Prostate gland (tissue), 2 donors: Measurements from ENCODE around the gene AP5S1. TPM values are rescaled to one million over a fixed set of nuclear protein-coding genes. Genes with fewer than 3 reads are reported as not detected.

ENCODE experiments used
- DNase-seq: peaks from one replicate; pipeline ENCODE4 v3.0.0-alpha.2; 2019; ENCODE audit warnings: low spot score
- H3K27ac ChIP-seq, 2 donors: fragments of 200-600 bp; sonication (generic); 2 replicates each; pipeline ENCODE4 v1.5.1; 2017 to 2019
- H3K27me3 ChIP-seq: fragments of 200-600 bp; sonication (generic); replicated peaks from 2 replicates; pipeline ENCODE4 v1.5.1; 2019; ENCODE audit not compliant: insufficient read depth
- H3K36me3 ChIP-seq, 2 donors: fragments of 200-600 bp; sonication (generic); 1 replicate in 1 of 2; 2 replicates in 1 of 2; pipeline versions ENCODE4 v1.5.1 to v1.8.1; 2017 to 2019
- H3K4me1 ChIP-seq: fragments of 200-600 bp; sonication (generic); replicated peaks from 2 replicates; pipeline ENCODE4 v1.5.1; 2019
- H3K4me3 ChIP-seq, 2 donors: fragments of 200-600 bp; sonication (generic); 2 replicates each; pipeline ENCODE4 v1.5.1; 2017 to 2019
- H3K9me3 ChIP-seq: fragments of 200-600 bp; sonication (generic); 2 replicates; pipeline ENCODE4 v1.5.1; 2017
- POLR2A ChIP-seq: fragments of 450-650 bp; IDR thresholded peaks from one replicate; pipeline ENCODE4 v1.6.1; 2016; ENCODE audit warnings: antibody characterized with exemption, mild to moderate bottlenecking
- POLR2AphosphoS5 ChIP-seq: sonication (generic); formaldehyde crosslinking; IDR thresholded peaks from one replicate; pipeline ENCODE4 v1.6.1; 2017; ENCODE audit warnings: antibody characterized with exemption
- WGBS: methylation state at CpG from one replicate; pipeline ENCODE4 v1.1.5; 2018; 5-methylcytosine and 5-hydroxymethylcytosine counted together
- intact Hi-C: fragments of 100-400 bp; cut with DNase I; formaldehyde crosslinking; loops from one replicate; pipeline ENCODE4 v1.14.2; 2022
- total RNA-seq, 2 donors: library from RNA; depleted of rRNA; stranded (reverse); fragments of >200 nt; gene quantifications; one replicate each; pipeline ENCODE4 v1.1.0, GENCODE V29; 2016
- TF ChIP-seq, protein P1 (sequence below), 4 experiments: fragments of 200-600 bp in 2 of 4; fragments of 450-650 bp in 2 of 4; sonication (generic) in 2 of 4; IDR thresholded peaks; 1 replicate in 3 of 4; 2 replicates in 1 of 4; pipeline ENCODE4 v1.5.1; 2016 to 2019; ENCODE audit warnings: antibody characterized with exemption in 4 of 4, mild to moderate bottlenecking in 2 of 4, moderate library complexity in 2 of 4

Gene AP5S1
- total RNA-seq, 2 donors from 2014 or later = 21.1 to 28.0 TPM

DNA sequence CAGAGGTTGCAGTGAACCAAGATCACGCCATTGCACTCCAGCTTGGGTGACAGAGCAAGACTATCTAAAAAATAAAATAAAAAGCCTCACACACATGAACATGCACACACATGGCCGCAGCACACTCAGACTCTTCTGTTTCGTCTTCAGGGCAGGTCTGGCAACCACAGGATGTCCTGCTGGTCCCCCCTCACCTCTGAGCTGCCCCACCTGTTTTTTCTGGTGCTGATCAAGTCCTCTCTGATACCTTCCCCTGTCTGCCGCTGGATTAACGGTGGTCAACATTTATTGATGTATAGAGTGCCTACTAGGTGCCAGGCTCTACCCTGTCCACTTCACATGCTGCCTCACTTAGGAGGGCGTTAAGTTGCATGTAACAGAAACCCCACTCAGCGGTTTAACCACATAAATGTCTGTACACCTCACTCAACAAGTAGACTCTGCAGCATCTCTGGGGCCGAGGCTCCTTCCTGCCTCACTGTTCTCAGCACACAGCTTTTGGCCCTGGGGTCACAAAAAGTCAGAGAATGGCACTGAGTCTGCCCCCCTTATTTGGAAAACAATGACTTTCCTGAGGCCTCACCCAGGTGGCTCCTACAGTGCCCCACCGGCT, 4.5 kb upstream of the AP5S1 start:
- intact Hi-C loops = no loop called here
- H3K4me3 ChIP-seq = no peak overlapping the region
- TF ChIP-seq POLR2A (no peak), POLR2AphosphoS5 (no peak)
- TF ChIP-seq, protein P1, sequence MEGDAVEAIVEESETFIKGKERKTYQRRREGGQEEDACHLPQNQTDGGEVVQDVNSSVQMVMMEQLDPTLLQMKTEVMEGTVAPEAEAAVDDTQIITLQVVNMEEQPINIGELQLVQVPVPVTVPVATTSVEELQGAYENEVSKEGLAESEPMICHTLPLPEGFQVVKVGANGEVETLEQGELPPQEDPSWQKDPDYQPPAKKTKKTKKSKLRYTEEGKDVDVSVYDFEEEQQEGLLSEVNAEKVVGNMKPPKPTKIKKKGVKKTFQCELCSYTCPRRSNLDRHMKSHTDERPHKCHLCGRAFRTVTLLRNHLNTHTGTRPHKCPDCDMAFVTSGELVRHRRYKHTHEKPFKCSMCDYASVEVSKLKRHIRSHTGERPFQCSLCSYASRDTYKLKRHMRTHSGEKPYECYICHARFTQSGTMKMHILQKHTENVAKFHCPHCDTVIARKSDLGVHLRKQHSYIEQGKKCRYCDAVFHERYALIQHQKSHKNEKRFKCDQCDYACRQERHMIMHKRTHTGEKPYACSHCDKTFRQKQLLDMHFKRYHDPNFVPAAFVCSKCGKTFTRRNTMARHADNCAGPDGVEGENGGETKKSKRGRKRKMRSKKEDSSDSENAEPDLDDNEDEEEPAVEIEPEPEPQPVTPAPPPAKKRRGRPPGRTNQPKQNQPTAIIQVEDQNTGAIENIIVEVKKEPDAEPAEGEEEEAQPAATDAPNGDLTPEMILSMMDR (IDR thresholded peaks at IDR 0.05) = no peak
- H3K27me3 ChIP-seq = no peaks in the 10 kb centered on the region
- peaks cover 5% of the 10 kb centered on the region for H3K4me1 ChIP-seq
- DNase-seq = no peak
- WGBS = 77% methylated on average over 9 of the region's 9 CpGs
- H3K36me3 ChIP-seq = no peaks in the 10 kb centered on the region
- no peaks in the 10 kb centered on the region for H3K9me3 ChIP-seq
- no peak overlapping the region for H3K27ac ChIP-seq

DNA sequence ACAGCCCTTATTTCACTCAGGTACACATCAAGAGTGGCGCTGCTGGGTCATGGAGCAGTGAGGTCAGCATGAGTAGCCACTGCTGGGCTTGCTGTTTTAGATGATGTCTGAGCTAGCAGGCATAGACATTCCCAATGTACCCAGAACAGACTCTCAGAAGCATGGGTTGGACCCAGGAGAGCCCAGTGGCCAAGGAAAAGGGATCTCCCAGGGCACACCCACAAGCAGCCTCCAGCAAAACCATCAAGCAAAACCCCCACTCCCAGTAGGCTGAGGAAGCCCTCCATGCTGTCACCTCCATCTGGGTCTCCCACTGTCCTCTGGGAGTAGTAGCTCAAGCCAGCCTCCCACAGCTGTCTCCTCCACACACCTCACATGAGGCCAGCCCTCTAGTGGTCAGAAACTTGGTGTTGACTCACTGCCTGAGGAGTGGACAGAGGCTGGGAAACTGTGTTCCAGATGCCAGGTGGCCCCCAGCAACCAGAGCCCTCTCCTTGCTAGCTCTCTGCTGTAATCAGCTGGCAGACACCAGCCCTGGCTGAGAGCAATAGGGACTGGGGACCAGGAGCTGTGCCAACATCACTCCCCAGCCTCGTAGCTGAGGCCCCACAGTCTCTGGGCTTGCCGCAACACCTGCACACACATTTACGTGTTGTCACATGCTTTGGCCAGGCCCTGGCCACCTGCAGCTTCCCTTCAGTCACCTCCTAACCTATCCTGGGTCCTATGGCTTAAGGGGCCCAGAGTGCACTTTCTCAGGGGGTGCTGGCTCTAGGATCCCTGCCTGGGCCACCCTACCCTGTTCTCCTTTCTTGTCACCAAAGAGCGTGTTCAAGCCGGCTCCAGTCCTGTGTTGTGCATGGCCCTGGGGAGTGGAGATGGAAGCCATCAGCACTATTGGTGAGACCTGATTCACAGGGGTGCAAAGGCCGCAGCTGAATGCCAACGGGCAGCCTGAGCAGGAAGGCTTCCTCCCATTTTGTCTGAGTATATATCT, 1.9 kb upstream of the AP5S1 start:
- Histone ChIP-seq H3K4me3 (no peak overlapping the region), H3K27me3 (no peaks in the 10 kb centered on the region), H3K9me3 (no peaks in the 10 kb centered on the region), H3K27ac (peak overlapping the region; percentile 8 to 99), H3K36me3 (peaks cover 0 to 6% of the 10 kb centered on the region in 2 donors), H3K4me1 (no peaks in the 10 kb centered on the region)
- 78% methylated on average over 8 of the region's 8 CpGs for WGBS
- intact Hi-C loops = no loop called here
- TF ChIP-seq, protein P1 (IDR thresholded peaks at IDR 0.05) = peak in 3 of 4 experiments; percentile 36 to 68 (median 59)
- TF ChIP-seq POLR2AphosphoS5 (peak; percentile 13), POLR2A (no peak)
- DNase-seq = peak; percentile 64

DNA sequence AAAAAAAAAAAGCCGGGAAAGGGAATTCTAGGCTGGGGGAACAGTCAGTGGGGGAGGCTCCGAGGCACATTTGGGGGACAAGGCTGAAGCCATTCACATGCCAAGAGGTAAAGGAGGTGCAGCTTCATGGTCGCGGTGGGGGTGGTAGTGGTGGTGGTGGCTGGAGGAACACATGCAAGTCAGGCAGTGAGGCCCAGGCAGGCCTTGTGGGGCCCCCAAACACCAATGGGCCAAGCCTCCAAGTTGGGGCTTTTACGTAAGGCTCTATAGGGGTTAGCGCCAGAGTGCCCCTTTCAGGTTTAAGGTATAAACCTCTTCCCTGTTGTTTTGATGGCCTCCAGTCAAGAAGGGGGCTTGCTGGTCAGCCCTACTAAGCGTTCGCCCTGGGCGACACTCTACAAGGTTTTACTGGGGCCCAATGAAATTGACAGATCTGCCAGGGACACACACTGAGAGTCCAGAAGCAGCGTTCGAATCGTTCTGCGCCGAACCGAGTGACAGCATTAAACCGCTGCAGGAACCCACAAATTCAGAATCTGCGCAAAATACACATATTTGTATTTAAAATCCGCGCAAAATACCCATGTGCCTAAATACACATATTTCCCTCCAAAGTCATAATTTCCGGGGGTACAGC, 818 bp upstream of the AP5S1 start:
- peaks cover 0 to 6% of the 10 kb centered on the region in 2 donors for H3K36me3 ChIP-seq
- no peak for DNase-seq
- intact Hi-C loops = loop anchor here (1.0 to 2.0 kb wide), 2 partner anchors 27 to 33 kb away; partner anchors contain the start of genes CENPB and MAVS
- TF ChIP-seq, protein P1 (IDR thresholded peaks at IDR 0.05) = no peak
- no peak for TF ChIP-seq POLR2AphosphoS5
- TF ChIP-seq POLR2A = no peak
- H3K9me3 ChIP-seq = no peaks in the 10 kb centered on the region
- H3K4me3 ChIP-seq = peak overlapping the region; percentile 59 to 63
- no peaks in the 10 kb centered on the region for H3K4me1 ChIP-seq
- H3K27ac ChIP-seq = peak overlapping the region; percentile 99
- 61% methylated on average over 20 of the region's 20 CpGs for WGBS
- H3K27me3 ChIP-seq = no peaks in the 10 kb centered on the region

DNA sequence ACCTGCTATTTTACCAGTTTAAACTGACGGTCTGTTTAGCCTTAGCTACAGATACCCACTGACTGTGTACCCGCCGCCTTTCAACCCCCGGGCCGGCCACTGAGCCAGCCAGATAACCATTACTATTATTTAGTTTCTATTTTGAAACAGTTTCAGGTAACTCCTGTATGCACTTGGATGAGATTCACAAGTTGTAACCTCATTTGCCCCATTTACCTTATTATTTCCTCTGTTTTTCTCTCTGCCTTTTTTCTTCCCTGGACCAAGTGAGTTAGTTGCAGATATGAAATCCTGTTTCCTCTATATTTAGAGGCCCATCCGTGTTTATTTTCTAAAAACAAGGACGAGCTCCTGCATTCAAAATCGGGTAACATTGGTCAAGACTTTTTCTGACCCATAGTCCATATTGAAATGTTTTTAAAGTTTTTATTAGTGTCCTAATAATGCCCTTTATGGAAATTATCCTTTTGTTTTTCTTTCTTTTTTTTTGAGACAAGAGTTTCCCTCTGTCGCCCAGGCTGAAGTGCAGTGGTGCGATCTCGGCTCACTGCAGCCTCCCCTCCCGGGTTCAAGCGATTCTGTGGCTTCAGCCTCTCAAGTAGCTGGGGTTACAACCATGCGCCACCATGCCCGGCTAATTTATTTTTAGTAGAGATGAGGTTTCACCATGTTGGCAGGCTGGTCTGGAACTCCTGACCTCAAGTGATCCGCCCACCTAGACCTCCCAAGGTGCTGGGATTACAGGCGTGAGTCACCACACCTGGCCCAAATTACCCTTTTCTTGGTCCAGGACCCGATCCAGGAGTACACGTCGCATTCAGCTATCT, 767 bp downstream of the AP5S1 start:
- Histone ChIP-seq H3K27ac (peak overlapping the region; percentile 99), H3K4me1 (no peaks in the 10 kb centered on the region), H3K9me3 (no peaks in the 10 kb centered on the region), H3K27me3 (no peaks in the 10 kb centered on the region), H3K36me3 (peaks cover 0 to 6% of the 10 kb centered on the region in 2 donors), H3K4me3 (peak overlapping the region; percentile 59 to 63)
- 42% methylated on average over 20 of the region's 20 CpGs for WGBS
- intact Hi-C loops = loop anchor here (1.0 to 2.0 kb wide), 2 partner anchors 26 to 35 kb away; partner anchors contain the start of genes CENPB and MAVS
- DNase-seq = no peak
- TF ChIP-seq POLR2A (no peak), POLR2AphosphoS5 (no peak)
- TF ChIP-seq, protein P1 (IDR thresholded peaks at IDR 0.05) = no peak
